Smooth muscle cell (in vitro differentiated cells): ENCODE measurements around the gene PEX10. TPM values are rescaled to one million over a fixed set of nuclear protein-coding genes. Genes with fewer than 3 reads are reported as not detected.

ENCODE experiments used
- DNase-seq: peaks from one replicate; lab custom pipeline; 2025; ENCODE audit not compliant: unreplicated experiment; lab: John Stamatoyannopoulos, UW
- H2AFZ ChIP-seq: fragments of 200-600 bp; sonication (generic); 2 replicates; pipeline ENCODE4 v1.6.0; 2016; ENCODE audit warnings: antibody characterized with exemption, low read depth, mild to moderate bottlenecking
- H3F3A ChIP-seq: fragments of 200-600 bp; sonication (generic); 2 replicates; pipeline ENCODE4 v1.6.0; 2017; ENCODE audit warnings: antibody characterized with exemption, low read depth
- H3K27ac ChIP-seq: fragments of 200-600 bp; sonication (generic); 2 replicates; pipeline ENCODE4 v1.5.1; 2016; ENCODE audit warnings: low read depth, mild to moderate bottlenecking
- H3K27me3 ChIP-seq: fragments of 200-600 bp; sonication (generic); 2 replicates; pipeline ENCODE4 v1.6.1; 2016; ENCODE audit warnings: low read depth, mild to moderate bottlenecking
- H3K36me3 ChIP-seq: fragments of 200-600 bp; sonication (generic); 2 replicates; pipeline ENCODE4 v1.5.1; 2016; ENCODE audit warnings: low read depth
- H3K4me1 ChIP-seq: fragments of 200-600 bp; sonication (generic); 2 replicates; pipeline ENCODE4 v1.5.1; 2016; ENCODE audit warnings: low read depth
- H3K4me2 ChIP-seq: fragments of 200-600 bp; sonication (generic); 2 replicates; pipeline ENCODE4 v1.6.0; 2016; ENCODE audit warnings: mild to moderate bottlenecking
- H3K4me3 ChIP-seq: fragments of 200-600 bp; sonication (generic); 2 replicates; pipeline ENCODE4 v1.5.1; 2016; ENCODE audit warnings: mild to moderate bottlenecking
- H3K79me2 ChIP-seq: fragments of 200-600 bp; sonication (generic); 2 replicates; pipeline ENCODE4 v1.6.0; 2016; ENCODE audit warnings: low read depth, mild to moderate bottlenecking
- H3K9ac ChIP-seq: fragments of 200-600 bp; sonication (generic); 2 replicates; pipeline ENCODE4 v1.6.0; 2016; ENCODE audit warnings: low read depth
- H3K9me3 ChIP-seq: fragments of 200-600 bp; sonication (generic); replicated peaks from 2 replicates; pipeline ENCODE4 v1.5.1; 2016; ENCODE audit warnings: low read depth
- H4K20me1 ChIP-seq: fragments of 200-600 bp; sonication (generic); 2 replicates; pipeline ENCODE4 v1.6.0; 2016; ENCODE audit warnings: low read depth
- CTCF ChIP-seq: fragments of 200-600 bp; sonication (generic); IDR thresholded peaks from 2 replicates; pipeline ENCODE4 v1.5.1; 2017; ENCODE audit warnings: borderline replicate concordance, mild to moderate bottlenecking, antibody characterized with exemption; ENCODE audit not compliant: insufficient read depth, poor library complexity, severe bottlenecking
- WGBS: methylation state at CpG from one replicate; pipeline ENCODE4 v1.1.7; 2016; ENCODE audit warnings: low lambda C conversion rate; 5-methylcytosine and 5-hydroxymethylcytosine counted together
- polyA plus RNA-seq: library from polyadenylated mRNA; unstranded; fragments of >200 nt; fragmentation: Nextera tagmentation; extraction: Ambion mirVana; gene quantifications from 2 replicates; pipeline ENCODE4 v1.2.1, GENCODE V29; 2016
- total RNA-seq: library from RNA; depleted of rRNA; stranded (reverse); fragments of >200 nt; gene quantifications from 2 replicates; pipeline ENCODE4 v1.2.3, GENCODE V29; 2014

The PEX10 gene
- total and polyA plus RNA-seq, 2 experiments from 2014 or later, result 14.0 to 20.3 TPM

GRCh38 chr1:2438038-2438437, 25.7 kb upstream of the PEX10 start:
- Histone ChIP-seq H3K4me1 (peaks cover 1% of the 10 kb centered on the region), H3K4me2 (no peak overlapping the region), H3K27me3 (peaks cover 33% of the 10 kb centered on the region), H3K9ac (no peak overlapping the region), H3F3A (no peaks in the 10 kb centered on the region), H3K36me3 (no peaks in the 10 kb centered on the region), H3K9me3 (no peaks in the 10 kb centered on the region), H2AFZ (no peak overlapping the region), H3K79me2 (no peaks in the 10 kb centered on the region), H3K4me3 (no peak overlapping the region), H3K27ac (no peak overlapping the region), H4K20me1 (no peaks in the 10 kb centered on the region)
- DNase-seq, result no peak
- no peak for TF ChIP-seq CTCF
- 91% methylated on average over 15 of the region's 15 CpGs for WGBS

DNA sequence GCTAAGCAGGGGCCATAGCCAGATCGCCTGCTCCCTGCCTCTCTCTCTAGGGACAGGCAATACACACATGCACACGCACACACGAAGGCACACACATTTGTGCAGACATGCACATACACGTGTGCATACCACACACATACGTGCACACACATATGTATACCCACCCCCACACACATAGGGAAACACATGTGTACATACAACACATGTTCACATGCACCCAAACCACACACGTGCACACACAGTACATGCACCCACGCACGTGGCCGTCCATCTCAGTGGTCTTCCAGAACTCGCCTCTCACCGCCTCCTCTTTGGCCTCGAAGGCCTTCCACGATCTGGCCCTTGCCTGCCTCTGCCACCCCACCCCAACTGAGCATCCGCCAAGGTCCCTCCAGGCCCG, 25.3 kb upstream of the PEX10 start:
- Histone ChIP-seq H3K79me2 (no peaks in the 10 kb centered on the region), H3K9ac (no peak overlapping the region), H3K27me3 (peaks cover 29% of the 10 kb centered on the region), H3K9me3 (no peaks in the 10 kb centered on the region), H3K4me1 (no peaks in the 10 kb centered on the region), H3K27ac (no peak overlapping the region), H3K36me3 (no peaks in the 10 kb centered on the region), H4K20me1 (no peaks in the 10 kb centered on the region), H2AFZ (no peak overlapping the region), H3F3A (no peaks in the 10 kb centered on the region), H3K4me2 (no peak overlapping the region), H3K4me3 (no peak overlapping the region)
- no peak for TF ChIP-seq CTCF
- DNase-seq, result no peak
- 85% methylated on average over 14 of the region's 15 CpGs for WGBS

DNA sequence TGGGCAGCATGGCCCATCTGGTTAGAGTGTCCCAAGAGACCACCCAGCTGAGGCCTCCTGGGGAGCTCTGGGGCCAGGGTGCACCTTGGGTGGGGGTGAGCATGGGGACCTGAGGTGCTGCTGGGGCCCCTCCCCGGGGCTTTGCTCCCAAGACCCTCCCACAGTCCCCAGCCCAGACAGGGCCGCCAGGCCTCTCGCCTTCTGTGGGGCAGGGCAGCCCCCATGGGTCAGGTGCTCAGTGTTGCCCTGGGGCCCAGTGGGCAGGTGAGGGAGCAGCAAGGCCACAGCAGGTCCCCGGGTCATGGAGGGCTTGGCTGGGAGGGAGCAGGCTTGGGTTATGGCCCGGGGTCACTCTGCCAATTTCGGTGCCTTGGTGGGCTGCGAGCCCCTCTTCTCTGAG, 24.5 kb upstream of the PEX10 start:
- Histone ChIP-seq H3K27me3 (peaks cover 22% of the 10 kb centered on the region), H3K79me2 (no peaks in the 10 kb centered on the region)
- TF ChIP-seq CTCF, result no peak

GRCh38 chr1:2435746-2436355, 23.5 kb upstream of the PEX10 start:
- TF ChIP-seq CTCF, result no peak
- Histone ChIP-seq H3K9ac (no peak overlapping the region), H3K27me3 (peaks cover 15% of the 10 kb centered on the region), H3K36me3 (no peaks in the 10 kb centered on the region), H4K20me1 (no peaks in the 10 kb centered on the region), H3K4me3 (no peak overlapping the region), H3K27ac (no peak overlapping the region), H2AFZ (no peak overlapping the region), H3F3A (no peaks in the 10 kb centered on the region), H3K4me2 (no peak overlapping the region), H3K4me1 (no peaks in the 10 kb centered on the region), H3K79me2 (no peaks in the 10 kb centered on the region), H3K9me3 (no peaks in the 10 kb centered on the region)
- DNase-seq, result no peak
- 89% methylated on average over 1 of the region's 2 CpGs for WGBS

More for the DNA sequence above, 24.5 kb upstream of the PEX10 start:
- no peak overlapping the region for H3K27ac ChIP-seq
- no peak overlapping the region for H3K4me2 ChIP-seq
- H3K4me1 ChIP-seq, result no peaks in the 10 kb centered on the region
- DNase-seq, result no peak
- no peaks in the 10 kb centered on the region for H3K36me3 ChIP-seq
- no peaks in the 10 kb centered on the region for H3K9me3 ChIP-seq
- 82% methylated on average over 7 of the region's 7 CpGs for WGBS
- no peak overlapping the region for H3K9ac ChIP-seq
- H4K20me1 ChIP-seq, result no peaks in the 10 kb centered on the region
- H3K4me3 ChIP-seq, result no peak overlapping the region
- H3F3A ChIP-seq, result no peaks in the 10 kb centered on the region
- no peak overlapping the region for H2AFZ ChIP-seq
